Thyroid gland (tissue), 4 donors: ENCODE measurements around the gene DIPK2A.

Source experiments
- POLR2A ChIP-seq, 2 donors: fragments of 450-650 bp; IDR thresholded peaks; one replicate each; pipeline ENCODE4 v1.6.1; 2017; ENCODE audit warnings: antibody characterized with exemption in 2 of 2, mild to moderate bottlenecking in 2 of 2, moderate library complexity in 1 of 2
- TF ChIP-seq, protein P1 (sequence below), 6 experiments: fragments of 200-600 bp in 3 of 6; fragments of 450-650 bp in 3 of 6; sonication (generic) in 3 of 6; IDR thresholded peaks; one replicate each; pipeline ENCODE4 v1.5.1; 2016 to 2019; ENCODE audit warnings: antibody characterized with exemption in 6 of 6, mild to moderate bottlenecking in 2 of 6, inconsistent platforms in 1 of 6, moderate library complexity in 1 of 6

DNA sequence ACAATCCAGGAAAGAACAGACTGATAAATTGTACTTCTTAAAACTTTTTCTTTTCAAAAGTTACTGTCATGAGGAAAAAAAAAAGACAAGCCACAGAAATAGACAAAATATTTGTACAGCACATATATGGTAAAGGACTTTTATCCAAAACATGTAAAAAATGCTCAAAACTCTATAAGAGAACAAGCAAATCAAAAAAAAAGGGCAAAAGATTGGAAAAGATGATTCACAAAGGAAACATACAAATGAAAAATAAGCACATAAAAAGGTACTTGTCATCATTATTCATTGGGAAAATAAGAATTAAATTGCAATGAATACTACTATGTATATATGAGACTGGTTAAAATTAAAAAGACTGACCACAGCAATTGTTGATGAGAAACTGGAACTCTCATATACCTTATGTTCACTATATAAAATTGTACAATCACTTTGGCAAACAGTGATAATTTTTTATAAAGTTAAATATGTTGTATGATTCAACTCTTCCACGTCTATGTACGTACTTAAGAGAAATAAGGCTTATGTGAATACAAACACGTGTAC lies 39.7 kb downstream of the DIPK2A start:
- TF ChIP-seq, protein P1, sequence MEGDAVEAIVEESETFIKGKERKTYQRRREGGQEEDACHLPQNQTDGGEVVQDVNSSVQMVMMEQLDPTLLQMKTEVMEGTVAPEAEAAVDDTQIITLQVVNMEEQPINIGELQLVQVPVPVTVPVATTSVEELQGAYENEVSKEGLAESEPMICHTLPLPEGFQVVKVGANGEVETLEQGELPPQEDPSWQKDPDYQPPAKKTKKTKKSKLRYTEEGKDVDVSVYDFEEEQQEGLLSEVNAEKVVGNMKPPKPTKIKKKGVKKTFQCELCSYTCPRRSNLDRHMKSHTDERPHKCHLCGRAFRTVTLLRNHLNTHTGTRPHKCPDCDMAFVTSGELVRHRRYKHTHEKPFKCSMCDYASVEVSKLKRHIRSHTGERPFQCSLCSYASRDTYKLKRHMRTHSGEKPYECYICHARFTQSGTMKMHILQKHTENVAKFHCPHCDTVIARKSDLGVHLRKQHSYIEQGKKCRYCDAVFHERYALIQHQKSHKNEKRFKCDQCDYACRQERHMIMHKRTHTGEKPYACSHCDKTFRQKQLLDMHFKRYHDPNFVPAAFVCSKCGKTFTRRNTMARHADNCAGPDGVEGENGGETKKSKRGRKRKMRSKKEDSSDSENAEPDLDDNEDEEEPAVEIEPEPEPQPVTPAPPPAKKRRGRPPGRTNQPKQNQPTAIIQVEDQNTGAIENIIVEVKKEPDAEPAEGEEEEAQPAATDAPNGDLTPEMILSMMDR (IDR thresholded peaks at IDR 0.05) = no peak
- TF ChIP-seq POLR2A (IDR thresholded peaks at IDR 0.05) = no peak
